ENCODE measurements around the gene KLHDC7A.

Gene KLHDC7A

DNA sequence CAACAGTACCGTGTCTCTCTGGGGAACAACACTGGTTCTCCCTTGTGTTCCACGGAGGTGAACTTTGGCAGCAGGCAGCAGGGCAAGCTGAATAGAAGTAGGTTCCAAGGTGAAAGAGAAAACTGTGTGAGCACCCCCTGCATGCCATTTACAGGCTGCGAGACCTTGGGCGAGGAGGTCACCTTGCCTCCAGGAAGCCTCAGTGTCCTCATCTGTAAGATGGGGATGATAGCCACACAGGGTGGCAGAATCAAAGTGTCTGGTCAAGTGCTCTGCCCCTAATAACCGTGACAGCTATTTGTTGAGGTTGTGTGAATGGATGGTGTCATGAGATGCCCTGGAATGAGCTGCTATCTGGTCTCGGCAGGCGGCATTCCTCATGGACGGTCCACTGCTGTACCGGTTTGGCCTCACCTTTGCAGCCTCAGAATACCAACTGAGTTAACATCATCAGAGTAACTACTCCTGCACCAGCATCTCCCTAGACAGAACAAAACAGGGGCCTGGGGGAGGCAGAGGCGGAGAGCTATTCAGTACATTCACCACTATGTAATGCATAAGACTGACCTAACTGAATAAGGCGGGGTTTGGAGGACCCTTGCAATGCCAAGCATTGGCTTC lies 7.4 kb upstream of the KLHDC7A start:
- DNase-seq (ENCODE audit: low read depth): no peak

DNA sequence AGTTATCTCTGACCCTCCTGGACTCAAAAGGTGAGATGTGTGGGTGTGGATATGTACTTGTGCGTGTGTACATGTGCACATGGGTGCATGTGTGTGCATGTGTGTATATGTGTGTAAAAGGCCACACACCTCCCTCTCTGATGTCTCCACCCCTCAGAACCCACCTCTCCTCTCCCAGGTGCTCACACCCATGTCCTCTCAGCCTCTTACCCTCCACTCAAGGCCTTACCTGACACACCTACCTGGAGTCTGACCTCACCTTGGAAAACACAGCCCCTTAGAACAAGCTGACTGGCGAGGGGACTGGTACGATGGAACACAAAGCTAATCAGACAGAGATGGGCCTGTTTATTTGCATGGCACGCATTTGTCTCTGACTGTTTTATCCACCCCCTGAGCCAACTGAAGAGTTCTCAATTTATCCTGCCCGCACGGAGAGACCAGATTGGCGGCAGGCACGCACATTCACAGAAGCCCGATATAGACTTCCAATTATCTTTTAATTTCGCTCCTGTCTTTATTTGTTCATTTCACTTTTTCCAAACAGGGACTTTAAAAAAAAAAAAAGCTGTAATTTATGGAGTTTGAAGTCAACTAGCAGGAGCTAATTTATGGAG lies 6.1 kb upstream of the KLHDC7A start:
- DNase-seq (ENCODE audit: low read depth): no peak

DNA sequence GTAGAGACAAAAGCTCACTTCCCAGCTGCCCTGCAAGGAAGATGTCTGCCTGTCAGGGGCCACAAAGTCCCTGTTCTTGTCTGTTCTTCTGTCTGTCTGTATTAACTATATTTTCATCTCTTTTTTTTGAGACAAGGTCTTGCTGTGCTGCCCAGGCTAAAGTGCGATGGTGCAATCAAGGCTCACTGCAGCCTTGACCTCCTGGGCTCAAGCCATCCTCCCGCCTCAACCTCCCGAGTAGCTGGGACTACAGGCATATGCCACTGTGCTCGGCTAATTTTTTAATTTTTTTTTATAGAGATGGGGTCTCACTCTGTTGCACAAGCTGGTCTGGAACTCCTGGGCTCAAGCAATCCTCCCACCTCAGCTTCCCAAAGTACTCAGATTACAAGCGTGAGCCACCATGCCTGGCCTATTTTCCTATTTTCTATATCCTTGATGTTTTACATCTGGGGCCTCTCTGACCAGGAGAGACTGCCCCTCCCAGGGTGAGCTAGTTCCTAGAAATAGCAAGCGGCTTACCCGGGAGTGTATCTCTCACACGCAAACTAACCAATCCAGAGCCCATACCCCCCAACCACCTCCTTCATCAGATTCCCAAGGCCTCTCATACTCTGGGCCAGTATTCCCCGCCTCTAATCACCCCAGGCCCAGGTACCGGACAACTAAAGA lies 5.4 kb upstream of the KLHDC7A start:
- DNase-seq (ENCODE audit: low read depth): no peak

DNA sequence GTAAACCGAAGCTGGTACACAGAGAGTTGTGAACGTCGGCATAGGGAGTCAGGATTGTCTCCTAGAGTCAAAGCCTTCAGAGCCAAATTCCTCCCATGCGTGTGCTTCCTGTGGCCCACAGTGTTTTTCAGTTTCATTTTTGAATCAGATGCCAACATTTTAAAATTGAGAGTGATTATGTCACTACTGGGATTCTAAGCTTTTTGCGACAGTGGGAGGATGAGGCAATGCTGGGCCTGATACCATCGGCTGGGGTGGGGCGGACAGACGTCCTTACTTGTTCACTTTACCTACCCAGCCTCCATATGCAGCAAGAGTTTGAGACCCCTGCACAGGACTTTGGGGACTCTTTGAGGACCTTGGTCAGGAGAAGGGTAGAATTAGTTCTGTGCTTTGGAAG lies 1.3 kb upstream of the KLHDC7A start:
- no peak for DNase-seq (ENCODE audit: low read depth)

DNA sequence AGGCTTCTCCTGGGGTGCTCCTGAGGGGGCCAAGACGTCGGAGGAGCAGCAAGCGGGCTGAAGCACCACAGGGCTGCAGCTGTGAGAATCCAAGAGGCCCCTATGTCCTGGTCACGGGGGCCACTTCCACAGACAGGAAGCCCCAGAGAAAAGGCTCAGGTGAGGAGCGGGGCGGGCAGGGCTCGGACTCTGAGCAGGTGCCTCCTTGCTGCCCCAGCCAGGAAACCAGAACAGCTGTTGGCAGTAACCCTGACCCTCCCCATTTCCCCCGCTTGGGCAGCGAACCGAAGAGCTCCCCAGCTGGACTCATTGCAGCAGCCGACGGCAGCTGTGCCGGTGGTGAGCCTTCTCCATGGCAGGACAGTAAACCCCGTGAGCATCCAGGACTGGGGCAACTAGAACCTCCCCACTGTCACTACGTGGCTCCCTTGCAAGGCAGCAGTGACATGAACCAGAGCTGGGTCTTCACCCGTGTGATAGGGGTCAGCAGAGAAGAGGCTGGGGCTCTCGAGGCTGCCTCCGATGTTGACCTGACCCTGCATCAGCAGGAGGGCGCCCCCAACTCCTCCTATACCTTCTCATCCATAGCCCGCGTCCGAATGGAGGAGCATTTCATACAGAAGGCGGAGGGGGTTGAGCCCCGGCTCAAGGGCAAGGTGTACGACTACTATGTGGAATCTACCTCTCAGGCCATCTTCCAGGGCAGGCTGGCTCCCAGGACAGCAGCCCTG lies 625 bp downstream of the KLHDC7A start:
- no peak for DNase-seq (ENCODE audit: low read depth)

DNA sequence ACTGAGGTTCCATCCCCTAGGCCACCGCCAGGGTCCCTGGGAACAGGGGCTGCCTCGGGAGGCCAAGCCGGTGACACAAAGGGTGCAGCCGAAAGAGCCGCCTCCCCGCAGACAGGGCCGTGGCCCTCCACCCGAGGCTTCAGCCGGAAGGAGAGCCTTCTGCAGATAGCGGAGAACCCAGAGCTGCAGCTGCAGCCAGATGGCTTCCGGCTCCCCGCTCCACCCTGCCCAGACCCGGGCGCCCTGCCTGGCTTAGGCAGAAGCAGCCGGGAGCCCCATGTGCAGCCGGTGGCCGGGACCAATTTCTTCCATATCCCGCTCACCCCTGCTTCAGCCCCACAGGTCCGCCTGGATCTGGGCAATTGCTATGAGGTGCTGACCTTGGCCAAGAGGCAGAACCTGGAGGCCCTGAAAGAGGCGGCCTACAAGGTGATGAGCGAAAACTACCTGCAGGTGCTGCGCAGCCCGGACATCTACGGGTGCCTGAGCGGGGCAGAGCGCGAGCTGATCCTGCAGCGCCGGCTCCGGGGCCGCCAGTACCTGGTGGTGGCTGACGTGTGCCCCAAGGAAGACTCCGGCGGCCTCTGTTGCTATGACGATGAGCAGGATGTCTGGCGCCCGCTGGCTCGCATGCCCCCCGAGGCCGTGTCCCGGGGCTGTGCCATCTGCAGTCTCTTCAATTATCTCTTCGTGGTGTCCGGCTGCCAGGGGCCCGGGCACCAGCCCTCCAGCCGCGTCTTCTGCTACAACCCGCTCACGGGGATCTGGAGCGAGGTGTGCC lies 1.4 kb downstream of the KLHDC7A start:
- no peak for DNase-seq (ENCODE audit: low read depth)

DNA sequence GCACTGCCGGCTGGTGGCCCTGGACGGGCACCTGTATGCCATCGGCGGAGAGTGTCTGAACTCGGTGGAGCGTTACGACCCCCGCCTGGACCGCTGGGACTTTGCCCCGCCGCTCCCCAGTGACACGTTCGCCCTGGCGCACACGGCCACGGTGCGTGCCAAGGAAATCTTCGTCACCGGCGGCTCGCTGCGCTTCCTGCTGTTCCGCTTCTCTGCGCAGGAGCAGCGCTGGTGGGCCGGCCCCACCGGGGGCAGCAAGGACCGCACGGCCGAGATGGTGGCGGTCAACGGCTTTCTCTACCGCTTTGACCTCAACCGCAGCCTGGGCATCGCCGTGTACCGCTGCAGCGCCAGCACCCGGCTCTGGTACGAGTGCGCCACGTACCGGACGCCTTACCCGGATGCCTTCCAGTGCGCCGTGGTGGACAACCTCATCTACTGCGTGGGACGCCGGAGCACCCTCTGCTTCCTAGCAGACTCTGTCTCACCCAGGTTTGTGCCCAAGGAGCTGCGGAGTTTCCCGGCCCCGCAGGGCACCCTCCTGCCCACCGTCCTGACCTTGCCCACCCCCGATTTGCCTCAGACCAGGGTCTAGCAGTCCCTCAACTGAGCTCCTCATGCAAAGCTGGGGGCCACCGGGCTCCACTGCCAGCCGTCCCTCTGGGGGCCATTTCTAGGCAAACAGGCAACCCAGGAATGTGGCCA lies 2.1 kb downstream of the KLHDC7A start:
- DNase-seq (ENCODE audit: low read depth): no peak

DNA sequence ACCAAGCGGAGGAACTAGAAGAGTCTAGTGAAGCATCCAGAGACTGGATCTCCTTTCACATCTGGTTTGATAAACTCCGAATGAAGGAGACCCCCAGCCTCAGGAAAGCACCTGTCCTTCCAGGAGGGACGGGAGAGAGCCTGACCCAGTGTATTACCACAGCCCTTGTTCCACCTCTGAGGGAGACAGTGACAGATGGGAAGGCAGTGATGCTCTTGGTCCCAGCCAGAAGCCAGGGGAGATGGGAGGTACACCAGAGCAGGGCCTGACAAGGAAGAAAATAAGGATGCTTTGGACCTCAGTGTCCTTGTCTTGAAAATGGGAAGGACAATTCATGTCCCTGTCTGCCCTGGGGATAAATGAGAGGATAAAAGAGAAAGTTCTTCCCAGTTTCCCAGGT lies 3.5 kb downstream of the KLHDC7A start:
- no peak for DNase-seq (ENCODE audit: low read depth)

DNA sequence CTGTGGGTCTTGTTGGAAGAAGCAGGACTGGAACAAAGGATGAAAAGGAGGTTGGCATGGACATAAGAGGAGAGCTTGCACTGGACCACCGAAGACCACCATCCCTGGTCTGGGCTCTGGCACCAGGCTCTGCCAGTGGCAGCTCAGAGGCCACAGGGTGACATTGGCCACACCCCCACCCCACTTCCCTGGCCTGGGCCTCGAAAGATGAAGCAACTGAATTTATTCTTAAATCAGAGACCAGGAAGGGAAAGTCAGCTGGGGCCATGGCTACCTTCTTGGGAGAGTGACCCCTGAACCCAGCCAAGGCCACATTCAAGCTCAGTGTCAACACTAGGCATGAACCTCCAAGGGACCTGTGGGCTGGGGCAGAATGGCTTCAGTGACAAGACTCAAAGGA lies 4.0 kb downstream of the KLHDC7A start:
- DNase-seq (ENCODE audit: low read depth): no peak

DNA sequence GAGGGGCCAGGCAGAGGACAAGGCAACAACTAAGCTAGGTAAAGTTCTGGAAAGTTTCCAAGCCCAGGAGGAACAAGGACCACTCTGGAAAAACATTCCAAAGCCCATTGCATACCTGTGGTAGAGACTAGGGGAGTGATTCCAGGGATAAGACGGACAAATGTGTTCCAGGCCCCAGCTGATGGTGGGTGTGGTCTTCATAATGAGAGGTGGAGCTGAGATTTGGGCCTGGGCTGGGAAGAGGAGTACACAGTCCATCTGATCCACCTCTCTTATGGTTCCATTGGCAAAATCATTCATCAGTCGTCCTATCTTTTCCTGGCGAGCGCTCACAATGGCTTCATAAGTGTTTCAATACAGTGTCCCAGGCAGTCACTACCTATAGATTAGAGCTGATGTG lies 4.5 kb downstream of the KLHDC7A start:
- DNase-seq (ENCODE audit: low read depth): no peak

DNA sequence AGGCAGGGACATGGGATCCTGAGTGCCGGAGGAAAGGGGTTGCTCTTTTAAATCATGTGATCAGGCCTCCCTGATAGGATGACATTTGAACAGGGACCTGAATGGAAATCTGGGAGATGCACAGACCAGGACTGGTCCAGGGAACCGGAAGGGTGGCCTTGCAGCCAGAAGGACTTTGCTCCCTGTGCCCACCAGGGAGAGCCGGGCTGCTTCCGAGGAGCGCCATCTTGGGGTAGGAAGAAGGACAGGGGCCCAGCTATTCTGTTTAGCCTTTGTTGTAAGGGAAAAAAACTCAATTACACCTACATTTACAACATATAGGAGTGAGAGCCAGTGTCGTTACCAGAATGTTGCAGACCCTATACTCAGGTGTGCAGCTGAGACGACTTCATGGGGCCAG lies 5.5 kb downstream of the KLHDC7A start:
- DNase-seq (ENCODE audit: low read depth): no peak

DNA sequence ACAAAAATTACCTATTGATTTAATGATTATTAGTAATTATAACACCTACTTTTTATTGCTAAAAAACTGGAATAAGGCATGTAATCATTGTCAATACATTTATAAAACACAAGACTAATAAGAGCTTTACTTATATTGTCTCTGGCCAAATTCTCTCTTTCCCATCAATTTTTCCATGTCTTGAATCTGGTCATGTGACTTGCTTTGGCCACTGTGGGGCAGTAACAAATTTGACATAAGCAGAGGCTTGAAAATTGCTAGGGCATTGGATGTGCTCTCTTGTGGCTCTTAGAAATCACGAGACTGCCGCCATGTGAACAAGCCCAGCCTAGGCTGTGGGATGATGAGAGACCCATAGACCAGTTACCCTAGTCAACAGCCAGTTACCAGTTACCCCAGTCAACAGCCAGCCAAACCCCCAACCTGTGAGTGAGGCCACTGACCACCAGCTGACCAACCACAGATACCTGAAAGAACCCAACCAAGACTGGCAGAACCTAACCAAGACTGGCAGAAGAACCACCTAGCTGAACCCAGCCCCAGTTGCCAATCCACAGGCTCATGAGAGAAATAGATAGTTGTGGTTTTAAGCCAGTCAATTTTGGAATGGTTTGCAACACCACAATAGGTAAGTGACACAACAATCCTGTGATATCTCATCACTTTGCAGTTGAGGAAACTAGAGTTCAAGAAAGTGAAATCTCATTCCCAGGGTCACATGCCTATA lies 8.8 kb downstream of the KLHDC7A start:
- no peak for DNase-seq (ENCODE audit: low read depth)

DNA sequence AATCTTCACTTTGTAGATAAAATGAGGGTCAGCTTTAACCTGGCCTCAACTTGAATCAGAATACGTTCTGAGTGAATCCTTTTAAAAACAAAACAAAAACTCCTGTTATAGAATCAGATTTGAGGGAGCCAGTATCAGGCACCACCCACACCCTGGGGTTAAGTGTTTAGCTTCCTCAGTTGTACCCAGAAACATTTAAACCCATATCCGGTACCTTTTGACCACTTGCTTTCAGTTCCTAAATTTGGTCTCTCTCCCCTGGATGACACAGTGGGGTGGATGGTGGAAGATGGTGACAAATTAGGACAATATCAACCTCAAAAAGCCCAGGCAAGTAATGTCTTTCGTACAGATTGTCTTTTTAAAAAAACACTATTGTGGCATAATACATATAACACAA lies 10.4 kb downstream of the KLHDC7A start:
- DNase-seq (ENCODE audit: low read depth): no peak

DNA sequence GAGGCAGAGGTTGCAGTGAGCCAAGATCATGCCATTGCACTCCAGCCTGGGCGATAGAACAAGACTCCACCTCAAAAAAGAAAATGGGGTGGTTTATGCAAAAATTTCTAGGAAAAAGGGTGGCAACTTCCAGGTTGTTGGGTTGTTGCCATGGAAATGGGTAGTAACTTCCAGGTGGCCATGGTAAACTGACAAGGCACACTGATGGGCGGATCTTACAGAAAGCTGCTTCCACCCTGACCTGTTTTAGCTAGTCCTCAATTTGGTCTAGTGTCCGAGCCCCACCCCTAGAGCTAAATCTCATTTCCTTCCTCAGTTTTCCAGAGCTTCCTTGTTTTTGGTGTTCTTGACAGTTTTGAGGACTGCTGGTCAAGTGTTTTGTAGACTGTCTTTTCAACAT lies 13.6 kb downstream of the KLHDC7A start:
- no peak for DNase-seq (ENCODE audit: low read depth)

DNA sequence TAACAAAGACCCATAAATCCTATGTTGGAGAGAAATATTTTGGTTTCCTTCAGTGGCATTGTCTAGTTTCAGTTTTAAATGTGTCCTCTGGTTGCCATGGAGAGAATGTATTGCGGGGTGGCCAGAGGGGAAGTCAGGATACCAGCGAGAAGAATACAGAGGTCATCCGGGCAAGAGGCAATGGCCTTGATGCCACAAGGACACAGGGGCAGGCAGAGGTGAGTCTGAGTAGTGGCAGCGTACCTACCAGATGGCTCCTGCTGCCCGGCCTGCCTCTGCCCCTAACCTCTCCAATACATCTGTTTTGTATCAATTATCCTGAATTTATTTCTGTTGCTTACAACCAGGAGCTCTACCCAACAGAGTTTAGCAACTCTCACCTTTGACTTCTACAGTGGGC lies 14.9 kb downstream of the KLHDC7A start:
- no peak for DNase-seq (ENCODE audit: low read depth)

DNA sequence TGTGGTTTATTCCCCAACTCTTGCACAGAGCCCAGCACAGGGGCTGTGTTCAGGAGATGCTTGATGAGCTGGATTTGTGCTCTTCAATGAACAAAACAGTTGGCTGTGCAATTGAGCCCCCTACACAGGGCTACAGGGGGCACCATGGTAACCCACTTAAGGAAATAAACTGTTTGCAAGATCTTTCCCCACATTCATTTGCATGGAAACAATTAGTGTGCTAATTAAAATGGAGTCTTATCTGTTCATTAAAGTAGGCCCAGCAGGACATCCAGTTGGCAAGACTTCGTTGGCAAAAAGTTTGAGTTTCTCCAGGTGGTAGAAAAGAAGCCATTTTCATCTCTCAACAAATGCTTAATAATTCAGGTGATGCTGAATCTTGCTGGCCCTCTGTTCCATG lies 15.3 kb downstream of the KLHDC7A start:
- no peak for DNase-seq (ENCODE audit: low read depth)

DNA sequence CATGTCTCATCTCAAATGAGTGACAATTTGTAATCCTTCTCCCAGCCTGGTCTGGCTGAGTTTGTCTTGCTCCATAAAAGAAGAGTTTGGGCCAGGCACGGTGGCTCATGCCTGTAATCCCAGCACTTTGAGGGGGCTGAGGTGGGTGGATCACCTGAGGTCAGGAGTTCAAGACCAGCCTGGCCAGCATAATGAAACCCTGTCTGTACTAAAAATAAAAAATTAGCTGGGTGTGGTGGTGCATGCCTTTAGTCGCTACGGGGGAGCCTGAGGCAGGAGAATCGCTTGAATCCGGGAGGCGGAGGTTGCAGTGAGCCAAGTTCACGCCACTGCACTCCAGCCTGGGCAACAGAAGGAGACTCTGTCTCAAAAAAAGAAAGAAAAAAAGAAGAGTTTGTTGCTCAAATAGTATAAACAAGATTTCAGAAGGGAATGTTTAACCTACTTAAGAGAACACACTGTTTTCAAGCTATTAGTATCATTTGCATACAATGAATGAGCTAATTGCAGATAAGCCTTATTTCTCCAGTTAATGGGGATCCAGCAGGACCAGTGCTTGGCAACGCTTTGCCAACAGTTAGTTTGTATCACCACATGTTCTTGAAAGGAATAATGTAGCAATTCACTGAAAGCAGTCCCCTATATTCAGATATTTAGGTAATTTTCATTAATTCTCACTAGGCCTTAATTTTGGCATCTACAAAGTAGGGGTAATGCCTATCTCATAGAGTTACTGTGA lies 15.9 kb downstream of the KLHDC7A start:
- DNase-seq (ENCODE audit: low read depth): no peak

DNA sequence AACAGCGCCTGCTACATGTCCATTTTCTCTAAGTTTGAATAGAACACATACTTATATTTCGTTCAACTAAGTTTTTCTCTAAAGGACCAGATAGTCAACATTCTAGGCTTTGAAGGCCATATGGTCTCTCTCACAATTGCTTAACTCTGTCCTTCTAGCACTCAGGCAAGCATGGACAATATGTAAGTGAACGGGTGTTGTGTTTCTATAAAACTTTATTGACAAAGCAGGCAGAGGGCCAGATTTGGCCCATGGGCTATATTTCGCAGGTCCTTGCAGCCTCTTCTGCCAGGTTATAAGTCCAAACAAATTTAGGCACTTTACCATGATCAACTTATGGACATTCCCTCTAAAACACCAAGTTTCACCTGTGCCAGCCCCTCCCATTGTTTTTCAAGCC lies 21.1 kb downstream of the KLHDC7A start:
- no peak for DNase-seq (ENCODE audit: low read depth)

DNA sequence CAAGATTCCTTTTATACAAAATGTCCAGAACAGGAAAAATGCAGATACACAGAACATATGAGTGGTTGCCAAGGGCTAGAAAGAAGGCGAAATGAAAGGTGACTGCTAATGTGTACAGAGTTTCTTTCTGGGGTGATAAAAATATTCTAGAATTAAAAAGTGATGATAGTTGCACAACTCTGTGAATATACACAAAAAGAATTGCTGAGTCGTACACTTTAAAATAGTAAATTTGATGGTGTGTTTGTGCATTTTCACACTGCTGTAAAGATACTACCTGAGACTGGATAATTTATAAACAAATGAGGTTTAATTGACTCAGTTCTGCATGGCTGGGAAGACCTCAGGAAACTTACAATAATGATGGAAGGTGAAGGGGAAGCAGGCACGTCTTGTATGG lies 23.9 kb downstream of the KLHDC7A start:
- no peak for DNase-seq (ENCODE audit: low read depth)

DNA sequence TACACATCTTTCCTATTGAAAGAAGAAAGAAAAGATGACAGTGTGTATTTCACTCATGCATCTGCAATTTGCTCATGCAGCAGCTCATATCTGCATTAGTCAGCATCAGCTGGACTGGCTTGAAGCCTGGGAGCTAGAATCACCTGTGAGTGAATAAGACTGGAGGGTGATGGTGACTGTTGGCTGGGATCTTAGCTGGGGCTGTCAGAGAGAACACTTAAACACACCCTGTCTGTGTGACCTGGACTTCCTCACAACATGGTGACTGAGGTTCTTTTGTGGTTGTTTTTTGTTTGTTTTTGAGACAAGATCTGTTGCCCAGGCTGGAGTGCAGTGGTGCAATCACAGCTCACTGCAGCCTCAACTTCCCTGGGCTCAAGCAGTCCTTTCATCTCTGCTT lies 24.9 kb downstream of the KLHDC7A start:
- DNase-seq (ENCODE audit: low read depth): no peak
